ENCODE results near the gene INVS.
"Not testable (repeated sequence)": the region's sequence is repeated elsewhere in the genome, so short reads cannot be mapped to it uniquely, and the experiment has no call there.

Gene INVS

DNA sequence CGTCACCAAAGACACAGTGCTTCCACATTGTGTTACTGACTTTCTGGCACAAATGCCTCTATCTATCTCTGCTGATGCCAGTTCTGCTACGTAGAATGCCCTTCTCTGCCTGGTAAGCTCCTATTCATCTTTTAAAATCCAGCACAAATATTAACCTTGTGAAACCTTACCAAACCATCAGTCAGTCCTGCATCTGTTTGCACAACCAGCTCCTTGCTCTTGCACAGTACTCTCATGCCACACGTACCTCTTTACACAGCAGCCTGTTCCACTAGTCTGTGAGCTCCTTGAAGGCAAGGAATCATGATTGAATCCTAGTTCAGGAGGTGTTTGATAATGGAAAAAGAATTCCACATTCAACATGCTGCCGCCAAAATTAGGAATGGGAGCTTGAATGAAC is 197.4 kb downstream of the INVS start:
- DNase-seq: no peak
- TF ChIP-seq GATA1 (IDR thresholded peaks at IDR 0.05; ENCODE audit: low read depth, low read length): no peak
- no peak for TF ChIP-seq POLR2A (IDR thresholded peaks at IDR 0.05; ENCODE audit: low read length)

DNA sequence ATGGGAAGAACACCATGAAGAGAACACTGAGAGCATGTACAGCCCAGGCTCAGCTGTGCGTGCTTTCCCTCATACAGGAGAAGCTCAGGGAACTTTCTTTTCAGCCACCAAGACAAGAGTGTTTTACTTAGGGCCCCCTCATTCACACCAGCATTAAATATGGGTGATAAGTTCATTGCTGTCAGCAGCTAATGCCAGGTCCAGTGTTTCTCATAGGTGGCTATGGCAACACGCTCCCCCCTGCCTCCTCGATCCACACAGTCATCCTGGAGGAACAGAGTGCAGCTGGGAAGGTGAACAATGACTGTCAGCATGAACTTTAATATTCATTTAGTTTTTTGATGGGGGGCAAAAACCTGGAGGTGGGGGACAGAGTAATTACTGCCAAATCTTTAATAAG is 199.3 kb downstream of the INVS start:
- DNase-seq: no peak
- TF ChIP-seq GATA1 (IDR thresholded peaks at IDR 0.05; ENCODE audit: low read depth, low read length) (no peak), POLR2A (IDR thresholded peaks at IDR 0.05; ENCODE audit: low read length) (no peak)

DNA sequence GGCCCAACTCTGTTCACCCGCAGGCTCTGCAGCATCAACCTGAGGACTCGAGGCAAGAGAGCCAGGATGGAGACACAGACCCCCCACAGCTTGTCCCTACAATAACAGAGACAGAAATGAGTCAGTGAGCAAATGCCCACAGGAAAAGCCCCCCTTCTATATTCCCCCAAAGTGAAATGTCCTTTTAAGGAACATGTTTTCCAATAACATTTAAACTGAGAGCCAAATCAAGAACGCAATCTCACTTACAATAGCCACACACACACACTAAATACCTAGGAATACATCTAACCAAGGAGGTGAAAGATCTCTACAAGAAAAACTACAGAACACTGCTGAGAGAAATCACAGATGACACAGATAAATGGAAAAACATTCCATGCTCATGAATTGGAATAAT is 204.7 kb downstream of the INVS start:
- no peak for DNase-seq
- TF ChIP-seq POLR2A (IDR thresholded peaks at IDR 0.05; ENCODE audit: low read length): no peak
- TF ChIP-seq GATA1 (IDR thresholded peaks at IDR 0.05; ENCODE audit: low read depth, low read length): no peak

DNA sequence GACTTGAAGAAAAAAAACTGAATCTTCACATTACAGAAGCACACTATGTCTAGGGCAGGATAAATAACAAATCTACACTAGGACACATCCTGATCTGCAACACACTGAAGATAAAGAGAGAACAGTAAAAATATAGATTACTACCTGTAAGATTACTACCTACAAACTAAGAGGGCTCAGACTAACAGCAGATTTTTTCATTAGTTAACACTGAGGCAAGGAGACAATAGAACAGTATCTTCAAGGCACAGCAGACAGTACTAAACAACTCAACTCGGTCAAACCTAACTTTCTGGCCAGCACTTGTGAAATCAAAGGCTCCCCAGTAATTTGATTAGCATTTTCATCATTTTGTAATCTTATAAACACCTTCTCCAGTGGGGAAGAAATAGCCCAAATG is 207.2 kb downstream of the INVS start:
- TF ChIP-seq GATA1 (IDR thresholded peaks at IDR 0.05; ENCODE audit: low read depth, low read length) (no peak), POLR2A (IDR thresholded peaks at IDR 0.05; ENCODE audit: low read length) (no peak)
- no peak for DNase-seq

DNA sequence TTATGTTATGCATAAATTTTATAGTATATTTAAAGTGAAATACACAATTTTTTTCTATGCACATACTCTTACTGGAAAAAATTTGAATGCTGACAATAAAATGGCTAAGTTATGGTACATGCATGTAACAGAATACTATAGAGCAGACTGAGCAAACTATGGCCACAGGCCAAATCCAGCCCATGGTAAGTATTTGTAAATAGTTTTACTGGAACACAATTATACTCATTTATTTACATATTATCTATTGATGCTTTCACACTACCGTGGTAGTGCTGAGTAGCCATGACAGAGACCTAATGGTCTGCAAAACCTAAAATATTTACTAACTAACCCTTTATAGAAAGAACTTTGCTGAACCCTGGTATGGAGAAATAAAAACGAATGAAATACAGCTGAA is 208.0 kb downstream of the INVS start:
- DNase-seq: no peak

DNA sequence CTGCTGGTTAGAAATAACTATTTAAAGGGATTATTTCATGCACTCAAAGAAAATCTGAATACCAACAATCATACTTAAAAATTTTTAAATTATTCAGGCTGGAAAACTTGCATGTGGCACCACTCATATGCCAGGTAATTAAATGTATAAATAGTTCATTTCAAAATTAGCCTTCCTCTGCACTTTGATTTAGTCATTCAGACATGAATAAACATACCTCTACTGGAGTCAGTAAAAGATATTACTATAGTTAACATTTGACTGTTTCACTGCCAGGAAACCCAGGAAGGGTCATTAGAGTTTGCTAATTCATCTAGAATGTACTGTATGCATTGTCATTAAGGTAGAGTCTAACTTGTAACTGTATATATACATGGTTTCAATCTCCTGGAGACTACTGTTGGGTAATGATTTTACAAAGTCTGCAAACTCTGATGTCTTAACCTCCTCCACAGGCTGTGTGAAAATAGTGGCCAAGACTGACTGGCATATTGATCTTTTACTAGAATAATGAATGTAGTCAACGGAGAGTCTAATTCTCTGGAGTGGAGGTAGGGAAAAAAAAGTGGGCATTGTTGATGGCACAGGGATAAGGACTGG is 210.0 kb downstream of the INVS start:
- TF ChIP-seq GATA1 (IDR thresholded peaks at IDR 0.05; ENCODE audit: low read depth, low read length) (no peak), POLR2A (IDR thresholded peaks at IDR 0.05; ENCODE audit: low read length) (no peak)
- DNase-seq: no peak

More for the DNA sequence above, 208.0 kb downstream of the INVS start:
- TF ChIP-seq GATA1 (IDR thresholded peaks at IDR 0.05; ENCODE audit: low read depth, low read length): no peak
- no peak for TF ChIP-seq POLR2A (IDR thresholded peaks at IDR 0.05; ENCODE audit: low read length)

DNA sequence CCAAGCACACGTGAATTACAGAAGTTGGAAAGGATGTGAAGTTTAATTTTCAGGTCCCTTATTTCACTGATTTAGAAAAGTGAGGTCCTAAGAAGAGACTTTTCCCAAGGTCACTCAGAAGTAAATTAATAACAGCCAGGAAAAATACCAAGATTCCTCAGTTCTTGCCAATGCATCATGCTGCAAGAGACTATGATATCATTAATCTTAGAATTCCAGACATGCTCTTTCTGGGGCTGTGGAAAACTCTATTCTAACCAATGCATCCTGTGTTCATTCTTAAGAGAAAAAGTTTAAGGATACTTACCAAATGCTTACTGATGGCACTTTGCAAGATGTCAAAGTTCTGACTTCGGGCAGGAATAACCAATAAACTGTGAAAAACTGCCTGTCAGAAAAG is 210.9 kb downstream of the INVS start:
- TF ChIP-seq POLR2A (IDR thresholded peaks at IDR 0.05; ENCODE audit: low read length) (no peak), GATA1 (IDR thresholded peaks at IDR 0.05; ENCODE audit: low read depth, low read length) (no peak)
- DNase-seq: no peak

DNA sequence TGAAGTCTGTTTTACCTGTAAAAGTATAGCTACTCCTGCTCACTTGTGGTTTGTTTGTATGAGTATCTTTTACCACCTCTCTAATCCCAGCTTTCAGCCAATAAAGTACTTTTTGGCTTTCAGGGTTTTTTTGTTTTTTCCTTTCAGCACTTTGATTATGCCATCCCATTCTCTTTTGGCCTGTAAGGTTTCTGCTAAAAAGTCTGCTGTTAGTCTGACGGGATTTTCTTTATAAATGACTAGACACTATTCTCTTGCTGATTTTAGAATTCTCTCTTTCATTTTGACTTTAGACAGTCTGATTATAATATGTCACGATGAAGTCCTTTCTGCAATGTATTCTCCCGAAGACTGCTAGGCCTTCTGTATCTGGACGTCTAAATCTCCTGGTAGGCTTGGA is 216.5 kb downstream of the INVS start:
- TF ChIP-seq GATA1 (IDR thresholded peaks at IDR 0.05; ENCODE audit: low read depth, low read length) (no peak), POLR2A (IDR thresholded peaks at IDR 0.05; ENCODE audit: low read length) (no peak)
- DNase-seq: no peak

DNA sequence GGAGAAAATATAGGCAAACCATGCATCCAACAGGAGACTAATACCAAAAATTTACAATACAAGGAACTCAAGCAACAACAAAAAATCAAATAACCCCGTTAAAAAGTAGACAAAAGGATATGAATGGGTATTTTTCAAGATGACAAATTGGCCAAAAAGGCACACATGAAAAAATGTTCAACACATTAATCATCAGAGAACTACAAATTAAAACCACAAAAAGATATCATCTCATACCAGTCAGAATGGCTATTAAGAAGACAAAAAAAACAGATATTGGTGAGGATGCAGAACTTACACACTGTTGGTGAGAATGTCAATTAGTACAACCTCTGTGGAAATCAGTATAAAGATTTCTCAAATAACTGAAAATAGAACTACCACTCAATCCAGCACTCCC is 218.7 kb downstream of the INVS start:
- no peak for TF ChIP-seq GATA1 (IDR thresholded peaks at IDR 0.05; ENCODE audit: low read depth, low read length)
- no peak for TF ChIP-seq POLR2A (IDR thresholded peaks at IDR 0.05; ENCODE audit: low read length)
- no peak for DNase-seq

DNA sequence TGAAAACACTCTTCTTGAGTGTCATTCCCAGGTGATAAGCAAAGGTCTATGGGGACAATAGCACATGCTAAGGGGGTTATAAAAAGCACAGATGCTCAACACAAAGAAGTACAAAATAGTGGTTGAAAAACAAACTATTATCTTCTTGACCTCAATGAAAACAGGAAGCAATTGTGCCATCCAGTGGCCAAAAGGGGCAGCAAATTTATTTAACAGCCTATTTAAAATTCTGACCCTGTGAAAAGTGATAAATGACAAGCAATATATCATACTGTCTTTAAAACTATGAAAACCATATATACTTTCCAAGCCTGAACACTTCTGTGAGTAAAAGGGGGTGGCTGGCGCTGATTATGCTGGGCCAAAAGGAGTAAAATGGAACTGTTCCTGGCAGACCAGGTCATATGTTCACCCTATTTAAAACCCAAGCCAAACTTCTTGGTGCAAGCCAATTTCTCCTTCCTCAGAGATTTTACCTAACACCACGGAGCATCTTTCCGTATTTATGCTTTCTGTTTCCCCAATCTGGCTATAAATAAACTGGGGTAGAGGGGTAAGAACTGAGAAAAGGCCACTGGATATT is 224.0 kb downstream of the INVS start:
- DNase-seq: peak; percentile 67 to 76
- TF ChIP-seq POLR2A (IDR thresholded peaks at IDR 0.05; ENCODE audit: low read length) (no peak), GATA1 (IDR thresholded peaks at IDR 0.05; ENCODE audit: low read depth, low read length) (no peak)

DNA sequence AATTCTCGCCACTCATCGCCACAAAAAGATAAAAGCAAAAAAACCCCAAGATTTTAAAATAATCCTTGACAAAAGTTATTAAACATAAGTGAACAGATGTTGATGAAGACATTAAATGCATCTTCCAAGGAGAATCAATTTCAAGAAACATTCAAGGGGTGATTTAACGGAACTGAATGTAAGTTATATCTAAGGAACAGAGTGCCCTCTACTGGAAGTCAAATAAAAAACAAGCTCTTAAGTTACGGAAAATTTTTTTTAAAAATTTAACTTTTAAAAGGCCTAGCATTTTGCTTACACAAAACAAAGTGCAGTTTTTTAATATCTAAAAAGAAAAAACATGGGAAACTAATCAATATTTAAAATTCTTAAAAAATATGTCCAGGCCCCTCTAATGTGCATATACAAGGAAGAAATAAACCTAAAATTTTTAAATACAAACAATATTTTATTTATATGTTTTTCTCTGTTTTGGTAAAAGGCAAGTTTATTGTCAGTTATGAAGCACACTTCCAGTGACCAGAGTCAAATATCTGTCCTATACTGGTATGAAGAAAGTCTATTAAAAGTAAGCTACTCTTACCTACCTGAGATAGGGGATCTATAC is 225.7 kb downstream of the INVS start:
- DNase-seq: peak; percentile 60 to 67
- no peak for TF ChIP-seq GATA1 (IDR thresholded peaks at IDR 0.05; ENCODE audit: low read depth, low read length)
- TF ChIP-seq POLR2A (IDR thresholded peaks at IDR 0.05; ENCODE audit: low read length): no peak

DNA sequence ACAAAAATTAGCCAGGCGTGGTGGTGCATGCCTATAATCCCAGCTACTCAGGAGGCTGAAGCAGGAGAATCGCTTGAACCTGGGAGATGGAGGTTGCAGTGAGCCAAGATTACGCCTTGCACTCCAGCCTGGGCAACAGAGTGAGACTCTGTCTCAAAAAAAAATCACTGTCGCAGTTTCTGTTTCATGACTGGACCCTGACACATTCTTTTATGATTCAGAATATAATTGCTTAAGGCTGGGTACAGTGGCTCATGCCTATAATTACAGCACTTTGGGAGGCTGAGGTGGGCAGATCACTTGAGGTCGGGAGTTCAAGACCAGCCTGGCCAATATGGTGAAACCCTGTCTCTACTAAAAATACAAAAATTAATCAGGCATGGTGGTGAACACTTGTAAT is 239.7 kb downstream of the INVS start:
- DNase-seq: not testable (repeated sequence)

DNA sequence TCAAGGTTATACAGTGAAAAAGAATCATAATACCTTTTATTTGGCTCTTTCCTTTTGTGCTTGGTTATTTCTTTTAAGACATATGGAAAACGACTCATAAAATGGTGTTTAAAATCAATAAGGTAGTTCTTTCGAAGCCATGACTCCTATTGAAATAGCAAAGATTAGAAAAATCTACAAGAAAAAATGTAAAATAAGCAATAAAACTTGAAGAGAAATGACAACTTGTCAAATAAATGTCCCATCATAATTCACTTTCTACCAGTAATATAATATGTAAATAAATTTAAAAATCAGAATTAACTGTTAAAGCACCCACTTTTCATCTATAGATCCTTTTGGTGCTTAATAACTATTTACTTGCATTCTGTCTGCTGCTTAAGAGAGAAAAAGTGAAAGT is 241.2 kb downstream of the INVS start:
- DNase-seq: no peak

DNA sequence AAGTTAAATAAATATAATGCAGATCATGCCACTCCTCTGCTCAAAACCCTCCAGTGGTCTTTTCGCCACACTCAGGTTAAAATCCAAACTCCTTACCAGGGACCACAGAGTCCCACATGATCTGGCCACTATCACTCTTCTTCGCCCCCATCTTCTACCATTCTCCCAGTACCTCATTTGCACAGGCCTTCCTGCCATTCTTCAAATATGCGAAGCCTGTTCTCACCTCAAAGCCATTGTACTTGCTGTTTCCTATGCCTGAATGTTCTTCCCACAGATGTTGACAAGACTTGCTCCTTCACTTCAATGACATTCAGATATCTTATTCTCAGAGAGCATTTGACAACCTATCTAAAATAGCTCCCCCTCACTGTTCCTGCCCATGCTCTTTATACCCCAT is 242.8 kb downstream of the INVS start:
- no peak for TF ChIP-seq GATA1 (IDR thresholded peaks at IDR 0.05; ENCODE audit: low read depth, low read length)
- TF ChIP-seq POLR2A (IDR thresholded peaks at IDR 0.05; ENCODE audit: low read length): no peak
- DNase-seq: no peak

More for the DNA sequence above, 241.2 kb downstream of the INVS start:
- no peak for TF ChIP-seq POLR2A (IDR thresholded peaks at IDR 0.05; ENCODE audit: low read length)
- no peak for TF ChIP-seq GATA1 (IDR thresholded peaks at IDR 0.05; ENCODE audit: low read depth, low read length)

DNA sequence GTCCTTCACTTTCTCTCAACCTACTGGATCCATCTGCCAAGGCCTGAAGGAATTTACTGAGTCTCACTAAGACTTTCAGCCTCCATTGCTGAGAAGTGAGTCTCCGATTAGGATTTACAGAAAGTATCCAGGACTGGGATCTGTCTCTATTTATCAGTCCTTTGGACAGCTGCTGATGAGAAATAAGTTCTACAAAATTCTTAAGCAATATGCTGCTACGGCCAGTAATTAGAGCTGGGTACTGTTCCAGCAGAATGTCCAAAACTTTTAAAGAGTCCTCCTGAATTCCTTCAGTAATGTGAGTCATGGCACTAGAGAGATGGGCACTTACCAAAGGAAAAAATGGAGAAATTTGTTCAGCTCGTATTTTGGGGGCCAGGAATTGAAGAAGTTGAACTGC is 247.8 kb downstream of the INVS start:
- DNase-seq: no peak
- TF ChIP-seq POLR2A (IDR thresholded peaks at IDR 0.05; ENCODE audit: low read length): no peak
- TF ChIP-seq GATA1 (IDR thresholded peaks at IDR 0.05; ENCODE audit: low read depth, low read length): no peak

All from erythroblast (primary cell).